T-helper 9 cell (primary cell): Measurements from ENCODE around the gene CDH11.

Source experiments
- DNase-seq: peaks from one replicate; pipeline ENCODE4 v3.0.0-alpha.2; 2020

CDH11 gene

DNA sequence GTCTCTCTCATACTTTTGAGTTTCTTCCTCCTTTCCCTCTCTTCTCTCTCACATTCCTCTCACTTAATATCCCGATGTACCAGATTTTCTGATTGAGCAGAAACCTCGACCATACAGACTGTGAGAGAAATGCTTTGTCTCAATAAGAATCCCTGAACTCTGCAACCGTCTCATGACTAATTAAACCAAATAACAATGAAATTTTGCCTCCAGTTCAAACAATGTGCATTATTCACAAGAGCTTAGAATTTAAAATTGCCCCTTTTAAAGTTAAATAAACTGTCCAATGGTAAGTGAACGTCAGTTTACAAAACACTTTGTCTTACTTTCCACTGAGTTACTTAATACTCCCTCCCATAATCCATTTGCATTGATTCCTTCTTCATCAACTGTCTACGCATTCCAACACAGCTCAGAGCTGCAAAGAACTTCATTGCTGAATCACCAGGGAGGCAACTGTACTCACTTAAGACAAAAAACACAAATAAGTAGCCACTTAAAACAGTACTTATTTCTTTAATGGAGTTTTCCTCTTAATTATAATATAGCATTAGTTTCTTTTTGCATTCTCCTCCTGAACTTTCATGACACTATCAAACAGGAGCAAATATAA is 4.9 kb downstream of the CDH11 start:
- DNase-seq: no peak

DNA sequence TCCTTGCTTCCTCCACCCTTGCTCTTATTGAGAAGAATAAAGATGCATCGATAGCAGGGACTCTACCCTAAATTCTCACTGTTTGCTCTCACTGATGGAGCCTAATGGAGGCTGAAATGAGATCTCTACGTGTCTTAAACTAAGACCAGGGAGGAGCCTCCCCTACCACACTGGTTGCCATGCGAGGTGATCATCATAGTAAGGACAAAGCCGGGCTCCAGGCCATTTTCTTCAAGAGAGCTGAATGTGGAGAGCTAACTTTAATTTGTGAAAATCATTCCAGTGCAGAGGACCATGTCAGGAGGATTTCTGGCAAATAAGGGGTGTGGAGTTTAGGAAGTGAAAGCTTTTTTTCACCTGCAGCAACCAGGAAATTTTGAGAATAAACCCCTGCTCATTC is 5.6 kb downstream of the CDH11 start:
- no peak for DNase-seq

DNA sequence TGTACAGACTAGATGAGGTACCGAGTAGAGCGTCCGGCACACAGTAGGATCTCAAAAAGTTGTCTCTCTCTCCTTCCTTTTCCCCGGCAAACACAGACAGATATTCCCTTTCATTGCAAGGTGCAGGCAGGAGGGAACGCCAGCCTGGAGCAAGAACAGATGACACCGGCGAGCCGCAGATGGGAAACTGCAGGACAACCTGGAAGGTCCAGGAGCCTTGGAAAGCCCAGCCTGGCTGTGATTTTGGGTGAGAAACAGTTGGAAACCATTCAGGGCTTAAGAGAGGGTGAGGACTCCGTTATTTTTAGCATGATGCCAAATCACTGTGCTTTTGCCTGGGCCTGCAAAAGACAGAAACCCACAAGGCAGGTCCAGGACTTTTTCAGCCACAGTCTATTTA is 7.3 kb downstream of the CDH11 start:
- no peak for DNase-seq

- no peak for DNase-seq
Measured at GRCh38 chr16:65113441-65113840, 8.4 kb downstream of the CDH11 start.

DNA sequence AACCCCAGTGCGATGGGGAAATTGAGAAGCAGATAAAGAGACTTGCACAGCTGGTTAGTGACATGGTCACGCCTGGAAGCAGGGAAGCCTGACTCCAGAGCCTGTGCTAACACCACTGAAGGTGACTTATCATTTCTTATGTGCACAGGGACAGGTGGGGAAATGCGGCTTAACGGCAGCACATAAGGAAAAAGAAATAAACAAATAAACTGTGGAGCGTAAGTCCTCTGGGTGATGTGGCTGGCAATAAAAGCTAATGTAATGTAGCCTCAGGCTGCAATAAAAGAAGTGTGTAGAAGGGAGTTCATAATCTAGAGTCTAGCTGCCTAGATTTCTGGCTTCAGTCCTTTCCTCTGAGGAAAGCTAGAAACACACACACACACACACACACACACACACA is 10.6 kb downstream of the CDH11 start:
- DNase-seq: no peak

DNA sequence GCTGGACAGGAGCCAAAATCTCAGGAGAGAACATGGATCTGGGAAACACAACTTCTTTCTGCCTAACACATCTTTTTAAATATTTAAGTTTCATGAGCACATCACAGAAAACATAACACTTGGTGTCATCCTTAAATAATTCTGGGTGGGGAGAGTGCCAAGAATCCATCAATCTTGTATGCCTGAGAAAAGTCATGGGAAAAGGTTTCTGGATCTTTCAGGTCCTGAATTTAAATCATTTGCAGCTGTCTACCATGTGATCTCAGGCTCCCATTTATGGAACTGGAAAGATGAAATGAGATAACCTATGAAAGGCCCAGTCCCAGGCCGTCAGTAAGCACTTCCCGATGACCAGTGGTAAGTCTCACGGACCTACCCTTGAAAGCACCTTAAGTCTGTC is 15.1 kb downstream of the CDH11 start:
- no peak for DNase-seq

DNA sequence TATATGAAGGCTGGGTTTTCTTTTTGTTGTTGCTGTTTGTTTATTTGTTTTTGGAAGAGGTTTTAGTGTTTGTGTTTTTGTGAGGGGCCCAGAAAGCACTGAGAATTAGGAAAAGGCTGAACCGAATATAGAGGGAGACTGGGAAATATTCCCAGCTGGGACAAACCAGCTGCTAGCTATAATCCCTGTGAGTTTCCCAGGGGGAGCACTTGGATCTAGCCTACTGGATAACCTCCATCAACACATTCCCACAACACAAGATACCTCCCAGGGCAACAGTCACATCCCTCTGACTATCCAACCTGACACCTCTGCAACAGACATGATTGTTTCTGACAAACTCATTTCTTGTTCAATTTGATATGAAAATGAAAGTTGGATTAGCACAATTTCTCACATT is 16.7 kb downstream of the CDH11 start:
- DNase-seq: no peak

- DNase-seq: no peak
Measured at GRCh38 chr16:65104471-65104870, 17.4 kb downstream of the CDH11 start.

- no peak for DNase-seq
Measured at GRCh38 chr16:65102326-65102725, 19.5 kb downstream of the CDH11 start.

GRCh38 chr16:65101009-65101408 is 20.9 kb downstream of the CDH11 start:
- no peak for DNase-seq

DNA sequence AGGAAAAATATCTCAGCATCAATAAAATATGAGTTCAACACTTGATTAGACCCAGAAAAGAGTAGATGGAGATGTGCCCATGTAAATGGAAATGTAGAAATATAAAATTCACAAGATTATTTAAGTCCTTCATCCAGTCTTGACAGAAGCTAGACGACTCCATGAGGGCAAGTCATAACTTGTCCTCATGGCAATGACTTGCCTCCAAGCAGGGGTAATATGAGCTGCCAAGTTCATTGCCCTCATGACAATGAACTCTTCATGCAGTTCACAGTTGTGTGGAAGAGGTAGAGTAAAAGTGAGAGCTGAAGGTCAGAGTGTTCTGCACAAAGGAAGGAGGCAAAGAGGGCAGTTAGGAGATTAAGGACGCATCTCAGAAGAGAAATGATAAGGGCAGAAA is 22.3 kb downstream of the CDH11 start:
- DNase-seq: no peak

GRCh38 chr16:65098916-65099315 is 22.9 kb downstream of the CDH11 start:
- DNase-seq: no peak

DNA sequence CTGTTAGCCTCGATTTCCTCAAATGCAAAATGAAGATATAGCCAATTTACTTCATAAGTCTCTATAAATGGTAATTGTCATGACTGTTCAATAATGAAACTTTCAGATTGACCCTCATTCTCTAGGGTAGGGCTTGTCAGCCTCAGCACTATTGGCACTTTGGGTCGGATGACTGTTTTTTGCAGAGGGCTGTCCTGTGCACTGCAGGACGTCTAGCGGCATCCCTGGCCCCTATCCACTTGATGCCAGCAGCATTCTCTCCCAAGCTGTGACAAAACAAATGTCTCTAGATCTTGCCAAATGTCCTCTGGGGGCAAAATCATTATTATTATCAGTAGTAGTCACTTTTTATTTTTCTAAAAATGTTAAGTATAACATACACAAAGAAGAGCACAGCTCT is 24.6 kb downstream of the CDH11 start:
- no peak for DNase-seq

DNA sequence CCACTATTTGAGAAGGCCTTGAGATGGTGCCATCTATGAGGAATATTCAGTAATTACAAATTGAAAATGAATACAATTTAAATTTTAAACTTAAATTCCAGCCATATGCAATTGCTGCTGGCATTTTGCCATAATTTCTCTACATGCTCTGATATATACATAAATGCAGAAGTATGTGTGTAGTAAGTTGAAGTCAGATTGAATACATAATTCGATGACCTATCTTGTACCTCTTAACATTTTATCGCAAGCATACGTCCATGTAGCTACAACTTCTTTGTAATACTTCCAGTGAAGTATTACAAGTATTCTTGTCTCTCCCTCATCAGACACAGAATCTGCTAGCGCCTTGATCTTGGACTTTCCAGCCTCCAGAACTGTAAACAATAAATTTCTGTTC is 26.0 kb downstream of the CDH11 start:
- no peak for DNase-seq

DNA sequence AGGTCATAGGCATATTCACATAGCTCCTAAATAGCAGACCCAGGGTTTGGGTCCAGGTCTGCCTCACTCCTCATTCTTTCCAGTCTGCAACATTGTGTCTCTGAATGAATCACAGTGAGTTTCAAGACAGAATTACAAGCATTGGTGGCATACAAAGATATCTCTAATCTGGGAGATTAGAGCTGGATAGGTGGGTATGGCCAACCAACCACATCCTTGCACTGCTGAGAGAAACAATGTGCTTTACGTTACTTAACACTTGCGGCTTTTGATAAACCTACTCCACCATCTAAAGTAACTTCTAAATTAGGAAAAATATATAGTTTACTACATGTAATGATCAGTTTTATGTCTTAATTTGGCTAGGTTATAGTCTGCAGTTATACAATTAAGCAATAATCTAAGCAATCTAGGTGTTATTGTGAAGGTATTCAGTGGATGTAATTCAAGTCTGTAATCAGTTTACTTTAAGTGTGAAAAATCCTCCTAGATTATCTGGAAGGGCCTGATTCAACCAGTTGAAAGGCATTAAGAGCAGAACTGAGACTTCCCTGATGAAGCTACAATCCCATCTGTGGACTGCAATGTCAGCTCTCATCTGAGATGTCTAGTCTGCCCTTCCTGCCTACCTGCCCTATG is 26.7 kb downstream of the CDH11 start:
- DNase-seq: no peak

- no peak for DNase-seq
Measured at GRCh38 chr16:65094009-65094408, 27.9 kb downstream of the CDH11 start.

DNA sequence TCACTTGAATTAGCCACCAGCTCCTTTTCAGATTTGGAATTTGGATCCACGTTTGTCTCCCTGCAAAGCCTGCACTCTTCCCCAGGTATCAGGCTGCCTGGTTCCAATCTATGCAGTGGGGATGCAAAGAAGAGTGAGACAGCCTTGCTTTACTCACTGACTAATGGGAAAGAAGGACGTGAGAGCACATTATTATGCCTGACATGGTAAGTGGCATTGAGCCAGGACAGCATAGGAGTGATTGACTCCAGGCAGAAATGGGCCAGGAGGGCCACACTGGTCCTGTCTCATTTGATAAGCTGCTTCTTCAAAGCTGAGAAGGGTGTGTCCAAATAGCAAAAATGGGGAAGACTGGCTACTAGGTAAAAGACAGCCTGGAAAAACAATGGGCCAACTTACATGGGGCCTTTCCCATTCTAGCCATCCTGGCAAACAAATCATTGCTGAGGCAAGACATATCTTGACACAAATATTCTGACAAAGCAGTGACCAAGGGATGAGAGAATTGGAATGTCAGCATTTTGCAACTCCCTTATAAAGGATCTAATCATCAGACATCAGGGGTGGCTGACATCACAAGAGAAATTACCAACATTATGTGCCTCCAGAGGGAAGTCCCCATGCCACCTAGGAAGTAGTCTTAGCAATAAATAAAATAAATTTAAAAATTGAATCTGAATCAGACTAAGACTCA is 38.6 kb downstream of the CDH11 start:
- no peak for DNase-seq

DNA sequence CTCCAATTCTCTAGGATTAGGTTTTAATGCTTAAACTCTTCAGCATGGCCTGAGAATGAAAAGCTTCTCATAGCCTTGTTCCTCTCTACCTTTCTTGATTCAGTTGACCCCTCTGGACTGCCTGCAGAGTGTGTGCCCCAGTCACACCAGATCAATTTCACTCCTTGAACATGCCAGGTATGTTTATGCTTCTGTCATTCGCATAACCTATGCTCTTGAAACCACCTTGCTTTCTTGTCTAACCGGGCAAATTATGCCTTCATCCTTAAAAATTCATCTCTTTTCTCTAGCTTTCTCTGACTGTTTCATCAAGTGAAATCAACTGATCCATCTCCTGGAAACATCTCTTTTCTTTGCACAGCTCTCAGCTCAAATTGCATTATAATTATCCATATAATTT is 42.3 kb downstream of the CDH11 start:
- DNase-seq: no peak

DNA sequence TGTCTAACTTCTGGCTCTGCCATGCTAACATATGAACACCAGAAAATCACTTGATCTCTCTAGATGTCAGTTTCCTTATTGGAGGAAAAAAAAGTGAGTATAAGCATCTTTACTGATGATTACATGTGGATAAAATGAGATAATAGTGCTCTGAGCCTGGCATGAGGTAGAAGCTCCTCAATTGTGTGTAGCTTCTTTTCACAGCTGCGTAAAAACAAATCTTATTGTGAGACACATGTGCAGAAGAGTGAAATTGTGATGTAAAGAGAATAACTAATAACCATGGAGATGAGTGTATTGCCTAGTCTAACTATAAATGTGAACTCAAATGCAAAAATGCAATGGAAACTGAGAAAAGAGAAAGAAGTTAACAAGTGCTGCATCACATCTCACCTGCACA is 44.7 kb downstream of the CDH11 start:
- DNase-seq: no peak

- no peak for DNase-seq
Measured at GRCh38 chr16:65075877-65076276, 46.0 kb downstream of the CDH11 start.

- DNase-seq: no peak
Measured at GRCh38 chr16:65071433-65072311, 50.2 kb downstream of the CDH11 start.

- DNase-seq: no peak
Measured at GRCh38 chr16:65070831-65071432, 50.9 kb downstream of the CDH11 start.

DNA sequence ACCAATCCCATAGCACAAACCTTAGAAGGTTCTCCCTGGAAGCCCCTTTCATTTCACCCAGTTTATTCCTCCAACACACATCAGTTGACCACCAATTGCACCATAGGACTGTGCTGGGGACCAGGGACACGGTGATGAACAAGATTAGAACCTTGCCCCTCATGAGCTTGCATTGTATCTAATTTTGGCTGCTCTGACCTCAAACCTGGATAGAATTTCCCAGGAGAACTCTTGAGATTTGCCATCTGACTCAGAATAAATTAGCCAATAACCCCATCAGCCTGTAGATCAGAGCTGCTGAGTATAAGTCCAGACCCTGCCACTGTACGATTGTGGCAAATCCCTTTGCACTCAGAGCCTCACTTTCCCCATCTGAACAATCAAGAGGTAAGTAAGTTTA is 52.1 kb downstream of the CDH11 start:
- DNase-seq: no peak
